OCI-LY7 (cell line): Measurements from ENCODE around the gene CARS1. TPM values are rescaled to one million over a fixed set of nuclear protein-coding genes. Genes with fewer than 3 reads are reported as not detected.

Experiments used
- BruUV-seq: library from RNA; stranded (reverse); fragments of 400-500 nt; replicated peaks from 2 replicates; lab custom pipeline; 2021; lab: Mats Ljungman, UMichigan
- CTCF ChIA-PET: fragments of 300-600 bp; sonication (Branson Sonifier 250); formaldehyde crosslinking; loops from one replicate; lab custom pipeline; 2022; ENCODE audit warnings: antibody characterized with exemption; ENCODE audit not compliant: unreplicated experiment; lab: Charles Lee
- POLR2A ChIA-PET: fragments of 300-600 bp; sonication (Branson Sonifier 250); formaldehyde crosslinking; loops from one replicate; lab custom pipeline; 2022; ENCODE audit warnings: antibody characterized with exemption; lab: Charles Lee
- DNase-seq: peaks from one replicate; pipeline ENCODE4 v3.0.0-alpha.2; 2015; ENCODE audit warnings: low spot score
- H2AFZ ChIP-seq: fragments of 200-600 bp; sonication (generic), shearing (Covaris generic); 2 replicates; pipeline ENCODE4 v1.6.1; 2014; ENCODE audit warnings: mild to moderate bottlenecking, antibody characterized with exemption, low read length, moderate library complexity
- H3K27ac ChIP-seq: fragments of 200-600 bp; sonication (generic); 2 replicates; pipeline ENCODE4 v1.5.1; 2014; ENCODE audit warnings: mixed run types, low read depth, mild to moderate bottlenecking, moderate library complexity, low read length, inconsistent platforms; ENCODE audit not compliant: poor library complexity, severe bottlenecking
- H3K36me3 ChIP-seq: fragments of 200-600 bp; sonication (generic); 2 replicates; pipeline ENCODE4 v1.6.1; 2014; ENCODE audit warnings: mild to moderate bottlenecking, antibody characterized with exemption, low read length, moderate library complexity, mixed read lengths; ENCODE audit not compliant: insufficient read depth
- H3K4me1 ChIP-seq: fragments of 200-600 bp; sonication (generic); 2 replicates; pipeline ENCODE4 v1.5.1; 2014; ENCODE audit warnings: mild to moderate bottlenecking, low read length; ENCODE audit not compliant: insufficient read depth, poor library complexity, severe bottlenecking
- H3K4me2 ChIP-seq: fragments of 200-600 bp; sonication (generic); 2 replicates; pipeline ENCODE4 v1.6.1; 2014; ENCODE audit warnings: mild to moderate bottlenecking, low read length
- H3K4me3 ChIP-seq: fragments of 200-600 bp; sonication (generic); 2 replicates; pipeline ENCODE4 v1.5.1; 2014; ENCODE audit warnings: mild to moderate bottlenecking, low read depth, low read length; ENCODE audit not compliant: poor library complexity, severe bottlenecking
- H3K79me2 ChIP-seq: fragments of 200-600 bp; sonication (generic); 2 replicates; pipeline ENCODE4 v1.6.1; 2016; ENCODE audit warnings: low read depth, mild to moderate bottlenecking, low read length, moderate library complexity, mixed read lengths; ENCODE audit not compliant: insufficient read depth
- H3K9me2 ChIP-seq: fragments of 200-600 bp; sonication (generic); 2 replicates; pipeline ENCODE4 v1.6.1; 2016; ENCODE audit warnings: mild to moderate bottlenecking, low read length, mixed read lengths; ENCODE audit not compliant: insufficient read depth
- H3K9me3 ChIP-seq: fragments of 200-600 bp; sonication (generic); 2 replicates; pipeline ENCODE4 v1.6.1; 2014; ENCODE audit warnings: mild to moderate bottlenecking, mixed run types, low read length, mixed read lengths
- H4K20me1 ChIP-seq: fragments of 200-600 bp; sonication (generic); 2 replicates; pipeline ENCODE4 v1.6.1; 2014; ENCODE audit warnings: mild to moderate bottlenecking, antibody characterized with exemption, low read length, moderate library complexity, mixed read lengths; ENCODE audit not compliant: insufficient read depth
- CTCF ChIP-seq: fragments of 200-600 bp; sonication (generic); conservative IDR thresholded peaks from 2 replicates; pipeline ENCODE4 v1.5.1; 2014; ENCODE audit warnings: mild to moderate bottlenecking, antibody characterized with exemption, low read length, moderate library complexity, mixed read lengths
- EZH2phosphoT487 ChIP-seq: fragments of 200-600 bp; sonication (generic); IDR thresholded peaks from 2 replicates; pipeline ENCODE4 v1.6.1; 2018; ENCODE audit warnings: low read depth, borderline replicate concordance, mild to moderate bottlenecking, mixed run types, antibody characterized with exemption, low read length, moderate library complexity, mixed read lengths
- intact Hi-C: fragments of 100-400 bp; cut with micrococcal nuclease; formaldehyde crosslinking; loops from one replicate; pipeline ENCODE4 v1.10.0; 2022; ENCODE audit not compliant: unreplicated experiment
- total RNA-seq, 2 experiments: library from RNA; depleted of rRNA in 1 of 2; stranded (reverse); fragments of >200 nt in 1 of 2; shearing (Covaris generic) in 1 of 2; gene quantifications; 2 replicates each; pipeline ENCODE4 v1.2.3, GENCODE V29; 2014 to 2022

Gene CARS1
- total RNA-seq, 2 experiments from 2014 or later = 58.3 to 88.8 TPM

GRCh38 chr11:3090096-3090901 lies 33.1 kb upstream of the CARS1 start:
- ChIA-PET POLR2A (no interaction called here), CTCF (no interaction called here)
- no peaks in the 10 kb centered on the region for H3K4me1 ChIP-seq
- DNase-seq = no peak
- no peak overlapping the region for H3K4me2 ChIP-seq
- H4K20me1 ChIP-seq = no peaks in the 10 kb centered on the region
- H3K36me3 ChIP-seq = no peaks in the 10 kb centered on the region
- H3K9me3 ChIP-seq = no peaks in the 10 kb centered on the region
- intact Hi-C loops = loop anchor here (2.0 to 5.0 kb wide), 2 partner anchors 159 to 558 kb away; no protein-coding TSS in a partner anchor
- TF ChIP-seq EZH2phosphoT487 (no peak), CTCF (no peak)
- no peak overlapping the region for H2AFZ ChIP-seq
- H3K27ac ChIP-seq = no peak overlapping the region
- H3K4me3 ChIP-seq = no peak overlapping the region
- BruUV-seq = no TSS peak
- no peaks in the 10 kb centered on the region for H3K9me2 ChIP-seq
- H3K79me2 ChIP-seq = no peaks in the 10 kb centered on the region

GRCh38 chr11:3089236-3090061 lies 32.2 kb upstream of the CARS1 start:
- POLR2A ChIA-PET = no interaction called here
- CTCF ChIA-PET = interaction anchor here (0.6 kb wide), 1 partner anchor 44 kb away, joined by 3 read pairs; no protein-coding TSS in a partner anchor
- BruUV-seq = no TSS peak

More at GRCh38 chr11:3089236-3090061, 32.2 kb upstream of the CARS1 start:
- no peaks in the 10 kb centered on the region for H3K4me1 ChIP-seq
- no peaks in the 10 kb centered on the region for H3K36me3 ChIP-seq
- H3K27ac ChIP-seq = no peak overlapping the region
- no peak overlapping the region for H3K4me2 ChIP-seq
- DNase-seq = no peak
- H3K79me2 ChIP-seq = no peaks in the 10 kb centered on the region
- H4K20me1 ChIP-seq = no peaks in the 10 kb centered on the region
- no peak overlapping the region for H2AFZ ChIP-seq
- H3K4me3 ChIP-seq = no peak overlapping the region
- intact Hi-C loops = loop anchor here (2.0 to 5.0 kb wide), 2 partner anchors 159 to 557 kb away; no protein-coding TSS in a partner anchor
- H3K9me2 ChIP-seq = no peaks in the 10 kb centered on the region
- TF ChIP-seq EZH2phosphoT487 (no peak), CTCF (no peak)
- H3K9me3 ChIP-seq = no peaks in the 10 kb centered on the region
